Mesenchymal stem cell (in vitro differentiated cells and primary cell): ENCODE measurements around the gene MCM5.
A peak's percentile ranks its signal among the peaks of the same experiment; 100 is the strongest.
"Not testable (repeated sequence)": the region's sequence is repeated elsewhere in the genome, so short reads cannot be mapped to it uniquely, and the experiment has no call there.

Experiments
- DNase-seq: peaks from one replicate; pipeline ENCODE4 v3.0.0-alpha.2; 2013
- H2AFZ ChIP-seq: one replicate; pipeline ENCODE4 v1.6.1; 2013; ENCODE audit warnings: low read depth, mild to moderate bottlenecking, control low read depth, inconsistent platforms, low read length, moderate library complexity
- H2AK5ac ChIP-seq: 2 replicates; pipeline ENCODE4 v1.6.1; 2013; ENCODE audit warnings: low read length, moderate library complexity, mild to moderate bottlenecking, inconsistent platforms; ENCODE audit not compliant: severe bottlenecking
- H2BK120ac ChIP-seq: one replicate; pipeline ENCODE4 v1.6.1; 2013; ENCODE audit warnings: low read depth, mild to moderate bottlenecking, inconsistent platforms, low read length, moderate library complexity
- H2BK12ac ChIP-seq, 2 experiments: one replicate each; pipeline ENCODE4 v1.6.1; 2013; ENCODE audit warnings: inconsistent platforms in 2 of 2, low read length in 2 of 2, mild to moderate bottlenecking in 2 of 2, moderate library complexity in 2 of 2, control low read depth in 1 of 2
- H2BK15ac ChIP-seq: one replicate; pipeline ENCODE4 v1.6.1; 2013; ENCODE audit warnings: mild to moderate bottlenecking, low read depth, inconsistent platforms; ENCODE audit not compliant: poor library complexity, severe bottlenecking
- H2BK5ac ChIP-seq: 2 replicates; pipeline ENCODE4 v1.6.1; 2013; ENCODE audit warnings: low read depth, mild to moderate bottlenecking, low read length, control low read depth, inconsistent platforms; ENCODE audit not compliant: poor library complexity, severe bottlenecking
- H3K14ac ChIP-seq, 2 experiments: one replicate each; pipeline ENCODE4 v1.6.1; 2013; ENCODE audit warnings: inconsistent platforms in 2 of 2, low read length in 2 of 2, control low read depth in 1 of 2, mild to moderate bottlenecking in 1 of 2, moderate library complexity in 1 of 2
- H3K18ac ChIP-seq, 2 experiments: one replicate each; pipeline ENCODE4 v1.6.1; 2013; ENCODE audit warnings: inconsistent platforms in 2 of 2, low read length in 2 of 2, control low read depth in 1 of 2, low read depth in 1 of 2, mild to moderate bottlenecking in 1 of 2
- H3K23ac ChIP-seq, 2 experiments: one replicate each; pipeline ENCODE4 v1.6.1; 2013; ENCODE audit warnings: inconsistent platforms in 2 of 2, low read length in 2 of 2, mild to moderate bottlenecking in 2 of 2, moderate library complexity in 2 of 2, control low read depth in 1 of 2
- H3K27ac ChIP-seq: 2 replicates; pipeline ENCODE4 v1.5.1; 2013; ENCODE audit warnings: mild to moderate bottlenecking, moderate library complexity, low read length, control low read depth, inconsistent platforms; ENCODE audit not compliant: poor library complexity, severe bottlenecking
- H3K27me3 ChIP-seq, 2 experiments: 2 replicates each; pipeline versions ENCODE4 v1.6.1 to v1.7.0; 2013; ENCODE audit warnings: low read length in 2 of 2, mild to moderate bottlenecking in 2 of 2, moderate library complexity in 2 of 2, control low read depth in 1 of 2, inconsistent platforms in 1 of 2; ENCODE audit not compliant: control insufficient read depth in 1 of 2, insufficient read depth in 1 of 2
- H3K36me3 ChIP-seq, 2 experiments: 2 replicates each; pipeline versions ENCODE4 v1.6.1 to v1.7.0; 2013; ENCODE audit warnings: low read length in 2 of 2, control low read depth in 1 of 2, inconsistent platforms in 1 of 2, low read depth in 1 of 2, mild to moderate bottlenecking in 1 of 2; ENCODE audit not compliant: insufficient read depth in 2 of 2, control insufficient read depth in 1 of 2
- H3K4ac ChIP-seq, 2 experiments: one replicate each; pipeline ENCODE4 v1.6.1; 2013; ENCODE audit warnings: inconsistent platforms in 2 of 2, low read length in 2 of 2, mild to moderate bottlenecking in 2 of 2, moderate library complexity in 2 of 2, control low read depth in 1 of 2, low read depth in 1 of 2
- H3K4me1 ChIP-seq: 2 replicates; pipeline ENCODE4 v1.6.1; 2013; ENCODE audit warnings: low read depth, low read length, control low read depth; ENCODE audit not compliant: control insufficient read depth, insufficient read depth
- H3K4me2 ChIP-seq: 2 replicates; pipeline ENCODE4 v1.6.1; 2013; ENCODE audit warnings: low read length, mild to moderate bottlenecking, inconsistent platforms; ENCODE audit not compliant: poor library complexity, severe bottlenecking
- H3K4me3 ChIP-seq, 2 experiments: 2 replicates each; pipeline versions ENCODE4 v1.5.1 to v1.7.0; 2013; ENCODE audit warnings: low read length in 2 of 2, mild to moderate bottlenecking in 2 of 2, control low read depth in 1 of 2, low read depth in 1 of 2; ENCODE audit not compliant: insufficient read depth in 1 of 2
- H3K79me1 ChIP-seq: replicated peaks from 2 replicates; pipeline ENCODE4 v1.6.1; 2013; ENCODE audit warnings: mild to moderate bottlenecking, control low read depth, low read length, inconsistent platforms; ENCODE audit not compliant: poor library complexity, severe bottlenecking
- H3K9ac ChIP-seq: 2 replicates; pipeline ENCODE4 v1.7.0; 2013; ENCODE audit warnings: mild to moderate bottlenecking, low read length, moderate library complexity
- H3K9me3 ChIP-seq: 2 replicates; pipeline ENCODE4 v1.7.0; 2013; ENCODE audit warnings: mild to moderate bottlenecking, low read length; ENCODE audit not compliant: control insufficient read depth
- H4K8ac ChIP-seq: one replicate; pipeline ENCODE4 v1.6.1; 2013; ENCODE audit warnings: inconsistent platforms, mild to moderate bottlenecking, low read length, moderate library complexity
- H4K91ac ChIP-seq: one replicate; pipeline ENCODE4 v1.6.1; 2013; ENCODE audit warnings: mild to moderate bottlenecking, low read length, inconsistent platforms
- WGBS: methylation state at CpG from one replicate; pipeline ENCODE4 v1.1.7; 2013; ENCODE audit warnings: mixed read lengths; 5-methylcytosine and 5-hydroxymethylcytosine counted together

The MCM5 gene

GRCh38 chr22:35394011-35394312 lies 6.0 kb upstream of the MCM5 start:
- H3K4me2 ChIP-seq: no peak overlapping the region
- no peak overlapping the region for H3K4ac ChIP-seq
- no peak overlapping the region for H2BK12ac ChIP-seq
- no peak overlapping the region for H3K14ac ChIP-seq
- no peak overlapping the region for H3K23ac ChIP-seq
- no peaks in the 10 kb centered on the region for H3K79me1 ChIP-seq
- no peak overlapping the region for H3K18ac ChIP-seq
- no peak overlapping the region for H2AK5ac ChIP-seq
- H2BK5ac ChIP-seq: no peak overlapping the region
- no peaks in the 10 kb centered on the region for H3K9me3 ChIP-seq
- 79% methylated on average over 4 of the region's 4 CpGs for WGBS
- peaks cover 20 to 54% of the 10 kb centered on the region in 2 experiments for H3K36me3 ChIP-seq
- H3K27ac ChIP-seq: no peak overlapping the region
- H4K8ac ChIP-seq: no peak overlapping the region
- H2AFZ ChIP-seq: no peak overlapping the region
- peak overlapping the region; percentile 45 for H3K9ac ChIP-seq
- no peak overlapping the region for H2BK120ac ChIP-seq
- no peak overlapping the region for H4K91ac ChIP-seq
- no peak overlapping the region for H2BK15ac ChIP-seq
- H3K4me3 ChIP-seq: no peak overlapping the region
- no peak for DNase-seq
- H3K27me3 ChIP-seq: no peaks in the 10 kb centered on the region
- peaks cover 14% of the 10 kb centered on the region for H3K4me1 ChIP-seq

DNA sequence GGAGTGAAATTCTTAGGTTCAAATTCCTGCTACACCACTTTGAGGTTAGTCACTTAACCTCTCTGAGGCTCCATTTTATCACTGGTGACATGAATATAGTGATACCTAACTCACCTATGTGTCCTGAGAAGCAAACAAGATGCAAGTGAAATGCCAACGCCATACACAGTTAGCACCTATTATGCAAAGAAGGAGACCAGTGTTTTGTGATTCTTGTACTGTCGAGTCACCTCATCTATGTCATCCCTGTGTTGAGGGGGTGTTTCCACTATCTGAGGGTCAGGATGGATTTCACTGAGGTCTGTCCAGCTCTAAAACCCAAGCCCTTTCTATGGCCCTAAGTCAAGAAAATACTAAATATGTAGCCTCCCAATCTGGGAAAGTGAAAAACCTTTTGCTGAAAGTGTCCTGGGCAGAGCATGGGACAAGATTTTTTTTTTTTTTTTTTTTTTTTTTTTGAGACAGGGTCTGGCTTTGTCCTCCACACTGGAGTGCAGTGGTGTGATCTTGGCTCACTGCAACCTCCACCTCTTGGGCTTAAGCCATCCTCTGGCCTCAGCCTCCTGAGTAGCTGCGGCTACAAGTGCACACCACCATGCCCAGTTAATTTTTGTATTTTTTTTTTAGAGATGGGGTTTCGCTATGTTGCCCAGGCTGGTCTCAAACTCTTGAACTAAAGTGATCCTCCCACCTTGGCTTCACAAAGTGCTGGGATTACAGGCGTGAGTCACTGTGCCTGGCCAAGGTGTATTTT lies 5.0 kb upstream of the MCM5 start:
- Histone ChIP-seq H3K18ac (no peak overlapping the region), H2BK5ac (no peak overlapping the region), H3K9ac (peak overlapping the region; percentile 29), H3K4ac (no peak overlapping the region), H3K36me3 (peaks cover 16 to 46% of the 10 kb centered on the region in 2 experiments), H2AK5ac (no peak overlapping the region), H3K9me3 (no peaks in the 10 kb centered on the region), H3K4me1 (peaks cover 17% of the 10 kb centered on the region), H3K4me3 (no peak overlapping the region), H3K27ac (no peak overlapping the region), H3K79me1 (peaks cover under 1% of the 10 kb centered on the region), H2BK120ac (no peak overlapping the region), H3K4me2 (no peak overlapping the region), H3K14ac (no peak overlapping the region), H4K91ac (no peak overlapping the region), H3K23ac (no peak overlapping the region), H2BK12ac (no peak overlapping the region), H4K8ac (no peak overlapping the region), H3K27me3 (no peaks in the 10 kb centered on the region), H2AFZ (no peak overlapping the region), H2BK15ac (no peak overlapping the region)
- 95% methylated on average over 4 of the region's 5 CpGs for WGBS
- no peak for DNase-seq

DNA sequence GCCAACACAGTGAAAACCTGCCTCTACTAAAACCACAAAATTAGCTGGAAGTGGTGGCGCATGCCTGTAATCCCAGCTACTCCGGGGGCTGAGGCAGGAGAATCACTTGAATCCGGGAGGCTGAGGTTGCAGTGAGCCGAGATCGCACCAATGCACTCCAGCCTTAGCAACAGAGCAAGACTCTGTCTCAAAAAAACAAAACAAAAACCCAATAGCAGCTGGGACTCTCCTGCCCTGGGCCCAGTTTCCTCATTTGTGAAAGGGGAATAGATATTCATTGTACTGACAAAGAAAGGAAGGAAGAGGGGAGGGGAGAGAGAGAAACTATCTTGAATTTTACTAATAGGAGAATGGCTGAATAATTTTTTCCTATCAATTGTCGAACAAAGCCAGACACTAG lies 3.3 kb upstream of the MCM5 start:
- not testable (repeated sequence) for H3K14ac ChIP-seq, H3K23ac ChIP-seq, H3K9me3 ChIP-seq, H3K27me3 ChIP-seq, H3K9ac ChIP-seq, H3K18ac ChIP-seq, DNase-seq, H3K4me2 ChIP-seq, H2BK5ac ChIP-seq, H3K4me3 ChIP-seq, H3K27ac ChIP-seq, H2AK5ac ChIP-seq, H2AFZ ChIP-seq, H2BK12ac ChIP-seq, H4K91ac ChIP-seq, H3K4ac ChIP-seq, H4K8ac ChIP-seq, H2BK15ac ChIP-seq
- Histone ChIP-seq H3K4me1 (peaks cover 21% of the 10 kb centered on the region), H3K79me1 (peaks cover 12% of the 10 kb centered on the region), H2BK120ac (peak overlapping the region; percentile 3), H3K36me3 (peaks cover 16 to 32% of the 10 kb centered on the region in 2 experiments)
- 90% methylated on average over 4 of the region's 6 CpGs for WGBS

DNA sequence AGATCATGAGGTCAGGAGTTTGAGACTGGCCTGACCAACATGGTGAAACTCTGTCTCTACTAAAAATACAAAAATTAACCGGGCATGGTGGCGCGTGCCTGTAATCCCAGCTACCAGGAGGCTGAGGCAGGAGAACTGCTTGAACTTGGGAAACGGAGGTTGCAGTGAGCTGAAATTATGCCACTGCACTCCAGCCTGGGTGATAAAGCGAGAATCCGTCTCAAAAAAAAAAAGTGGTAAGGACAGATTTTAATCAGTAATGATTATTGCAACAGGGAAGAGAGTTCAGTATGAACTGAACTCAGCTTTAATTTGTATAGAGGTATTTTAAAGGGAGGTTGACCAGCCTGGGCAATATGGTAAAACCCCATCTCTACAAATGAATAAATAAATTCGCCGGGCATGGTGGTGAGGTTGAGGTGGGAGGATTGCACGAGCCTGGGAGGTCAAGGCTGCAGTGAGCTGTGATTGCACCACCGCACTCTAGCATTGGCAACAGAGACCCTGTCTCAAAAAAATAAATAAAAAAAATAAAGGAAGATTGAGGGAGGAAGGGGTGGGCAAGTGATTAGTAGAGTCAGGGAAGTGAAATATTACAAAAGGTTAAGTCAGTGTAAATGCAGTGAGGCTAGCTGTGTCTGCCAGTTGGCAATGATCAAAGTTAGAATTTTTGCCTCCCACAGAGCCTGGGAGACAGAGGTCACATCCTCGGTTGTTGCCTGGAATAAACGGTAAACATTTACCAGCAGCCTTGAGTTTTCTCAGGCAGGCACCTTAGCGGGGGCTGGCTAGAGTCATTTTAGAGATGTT lies 2.6 kb upstream of the MCM5 start:
- Histone ChIP-seq H3K18ac (no peak overlapping the region), H3K4me1 (peaks cover 21% of the 10 kb centered on the region), H2AFZ (peak overlapping the region; percentile 11), H4K8ac (no peak overlapping the region), H3K23ac (no peak overlapping the region), H2BK12ac (no peak overlapping the region), H4K91ac (no peak overlapping the region), H2BK120ac (no peak overlapping the region), H3K27ac (peak overlapping the region; percentile 60), H3K27me3 (no peaks in the 10 kb centered on the region), H3K4me3 (no peak overlapping the region), H2BK15ac (no peak overlapping the region), H3K9me3 (no peaks in the 10 kb centered on the region), H2AK5ac (no peak overlapping the region), H3K79me1 (peaks cover 14% of the 10 kb centered on the region), H3K36me3 (peaks cover 17 to 25% of the 10 kb centered on the region in 2 experiments), H3K9ac (no peak overlapping the region), H3K4ac (no peak overlapping the region), H3K4me2 (no peak overlapping the region), H3K14ac (no peak overlapping the region), H2BK5ac (no peak overlapping the region)
- 72% methylated on average over 12 of the region's 13 CpGs for WGBS
- peak; percentile 60 for DNase-seq
